22Rv1 (cell line): Measurements from ENCODE around the gene RASSF7.

Experiments
- CTCF ChIP-seq: fragments of 450-650 bp; IDR thresholded peaks from 2 replicates; pipeline ENCODE4 v1.5.1; 2017; ENCODE audit warnings: mild to moderate bottlenecking
- ZFX ChIP-seq: fragments of 450-650 bp; IDR thresholded peaks from 2 replicates; pipeline ENCODE4 v1.6.1; 2017; ENCODE audit warnings: antibody characterized with exemption, borderline replicate concordance

- no peak for TF ChIP-seq CTCF
- TF ChIP-seq ZFX = no peak
Measured at GRCh38 chr11:595400-595799, 34.6 kb downstream of the RASSF7 start.
